Stimulated activated CD8-positive, alpha-beta memory T cell treated with anti-CD3 and anti-CD28 coated beads, Interleukin-12 subunit alpha, Interleukin-12 subunit beta, amount 100 ng/mL, for 24 hours (primary cell): ENCODE measurements around the gene TK2.
"Not testable (repeated sequence)": the region's sequence is repeated elsewhere in the genome, so short reads cannot be mapped to it uniquely, and the experiment has no call there.

Experiments
- DNase-seq: peaks from one replicate; pipeline ENCODE4 v3.0.0-alpha.2; 2020; ENCODE audit errors: extremely low read depth

The TK2 gene

GRCh38 chr16:66520406-66521170 is 29.3 kb downstream of the TK2 start:
- DNase-seq, result no peak

GRCh38 chr16:66519482-66520373 is 30.2 kb downstream of the TK2 start:
- DNase-seq, result no peak

GRCh38 chr16:66517586-66518263 is 32.2 kb downstream of the TK2 start:
- no peak for DNase-seq

GRCh38 chr16:66516808-66517585 is 32.9 kb downstream of the TK2 start:
- peak; percentile 50 for DNase-seq

- no peak for DNase-seq
Measured at GRCh38 chr16:66516509-66516807, 33.5 kb downstream of the TK2 start.

- DNase-seq, result no peak
Measured at GRCh38 chr16:66515596-66516508, 34.1 kb downstream of the TK2 start.

GRCh38 chr16:66514980-66515595 is 34.8 kb downstream of the TK2 start:
- not testable (repeated sequence) for DNase-seq

- not testable (repeated sequence) for DNase-seq
Measured at GRCh38 chr16:66514391-66514790, 35.5 kb downstream of the TK2 start.

- no peak for DNase-seq
Measured at GRCh38 chr16:66513111-66513723, 36.7 kb downstream of the TK2 start.

GRCh38 chr16:66512272-66513110 is 37.4 kb downstream of the TK2 start:
- DNase-seq, result no peak

GRCh38 chr16:66511602-66512271 is 38.2 kb downstream of the TK2 start:
- DNase-seq, result no peak

GRCh38 chr16:66510711-66511601 is 39.0 kb downstream of the TK2 start:
- DNase-seq, result no peak

- DNase-seq, result no peak
Measured at GRCh38 chr16:66510298-66510697, 39.6 kb downstream of the TK2 start.

GRCh38 chr16:66509576-66509975 is 40.3 kb downstream of the TK2 start:
- no peak for DNase-seq

- no peak for DNase-seq
Measured at GRCh38 chr16:66508914-66509496, 40.9 kb downstream of the TK2 start.

GRCh38 chr16:66508248-66508913 is 41.5 kb downstream of the TK2 start:
- DNase-seq, result no peak
